Breast epithelium (tissue), 4 donors: ENCODE results near the gene WNT1. TPM values are rescaled to one million over a fixed set of nuclear protein-coding genes. Genes with fewer than 3 reads are reported as not detected.
A peak's percentile ranks its signal among the peaks of the same experiment; 100 is the strongest.

Experiments
- DNase-seq, 2 donors: peaks; one replicate each; pipeline ENCODE4 v3.0.0-alpha.2; 2019; ENCODE audit warnings: low spot score in 2 of 2
- H3K27ac ChIP-seq, 2 donors: fragments of 200-600 bp; sonication (generic) in 1 of 2; one replicate each; pipeline ENCODE4 v1.5.1; 2016 to 2019; ENCODE audit warnings: mild to moderate bottlenecking in 1 of 2
- H3K27me3 ChIP-seq, 2 donors: fragments of 200-600 bp; sonication (generic) in 1 of 2; one replicate each; pipeline versions ENCODE4 v1.5.1 to v1.6.0; 2017 to 2019; ENCODE audit warnings: control low read depth in 1 of 2, mild to moderate bottlenecking in 1 of 2
- H3K36me3 ChIP-seq: fragments of 200-600 bp; one replicate; pipeline ENCODE4 v1.5.1; 2019
- H3K4me1 ChIP-seq, 2 donors: fragments of 200-600 bp; sonication (generic); one replicate each; pipeline ENCODE4 v1.5.1; 2016 to 2019; ENCODE audit warnings: control low read depth in 1 of 2
- H3K4me3 ChIP-seq, 3 donors: fragments of 200-600 bp; sonication (generic); 1 replicate in 2 of 3; 2 replicates in 1 of 3; pipeline ENCODE4 v1.5.1; 2016 to 2019; ENCODE audit warnings: mild to moderate bottlenecking in 3 of 3, moderate library complexity in 2 of 3
- H3K9me3 ChIP-seq, 2 donors: fragments of 200-600 bp; sonication (generic) in 1 of 2; one replicate each; pipeline ENCODE4 v1.5.1; 2016 to 2019; ENCODE audit warnings: control low read depth in 1 of 2
- POLR2A ChIP-seq: fragments of 450-650 bp; IDR thresholded peaks from one replicate; pipeline ENCODE4 v1.6.1; 2016; ENCODE audit warnings: antibody characterized with exemption, mild to moderate bottlenecking, moderate library complexity
- POLR2AphosphoS5 ChIP-seq, 3 donors: sonication (generic); formaldehyde crosslinking; IDR thresholded peaks; one replicate each; pipeline ENCODE4 v1.6.1; 2017; ENCODE audit warnings: antibody characterized with exemption in 3 of 3
- intact Hi-C: fragments of 100-400 bp; cut with DNase I; formaldehyde crosslinking; loops from one replicate; pipeline ENCODE4 v1.15.1; 2023; ENCODE audit warnings: low total_unique reads
- total RNA-seq, 3 donors: library from RNA; depleted of rRNA; stranded (reverse); fragments of >200 nt; gene quantifications; one replicate each; pipeline ENCODE4 v1.1.0, GENCODE V29; 2016
- TF ChIP-seq, protein P1 (sequence below), 3 donors: fragments of 450-650 bp; IDR thresholded peaks; one replicate each; pipeline ENCODE4 v1.5.1; 2016 to 2017; ENCODE audit warnings: antibody characterized with exemption in 3 of 3, mild to moderate bottlenecking in 3 of 3, moderate library complexity in 3 of 3

Gene WNT1
- total RNA-seq, result not detected

DNA sequence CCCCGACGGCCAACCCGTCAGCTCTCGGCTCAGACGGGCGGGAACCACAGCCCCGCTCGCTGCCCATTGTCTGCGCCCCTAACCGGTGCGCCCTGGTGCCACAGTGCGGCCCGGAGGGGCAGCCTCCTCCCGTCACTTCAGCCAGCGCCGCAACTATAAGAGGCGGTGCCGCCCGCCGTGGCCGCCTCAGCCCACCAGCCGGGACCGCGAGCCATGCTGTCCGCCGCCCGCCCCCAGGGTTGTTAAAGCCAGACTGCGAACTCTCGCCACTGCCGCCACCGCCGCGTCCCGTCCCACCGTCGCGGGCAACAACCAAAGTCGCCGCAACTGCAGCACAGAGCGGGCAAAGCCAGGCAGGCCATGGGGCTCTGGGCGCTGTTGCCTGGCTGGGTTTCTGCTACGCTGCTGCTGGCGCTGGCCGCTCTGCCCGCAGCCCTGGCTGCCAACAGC is at the start of gene WNT1:
WNT1 (plus strand) TSS at position 32 of the 450 bp plus-strand sequence; CDS start at position 361, 329 bp downstream.
- DNase-seq, result no peak
- TF ChIP-seq POLR2A (no peak), POLR2AphosphoS5 (IDR thresholded peaks at IDR 0.05) (no peak)
- TF ChIP-seq, protein P1, sequence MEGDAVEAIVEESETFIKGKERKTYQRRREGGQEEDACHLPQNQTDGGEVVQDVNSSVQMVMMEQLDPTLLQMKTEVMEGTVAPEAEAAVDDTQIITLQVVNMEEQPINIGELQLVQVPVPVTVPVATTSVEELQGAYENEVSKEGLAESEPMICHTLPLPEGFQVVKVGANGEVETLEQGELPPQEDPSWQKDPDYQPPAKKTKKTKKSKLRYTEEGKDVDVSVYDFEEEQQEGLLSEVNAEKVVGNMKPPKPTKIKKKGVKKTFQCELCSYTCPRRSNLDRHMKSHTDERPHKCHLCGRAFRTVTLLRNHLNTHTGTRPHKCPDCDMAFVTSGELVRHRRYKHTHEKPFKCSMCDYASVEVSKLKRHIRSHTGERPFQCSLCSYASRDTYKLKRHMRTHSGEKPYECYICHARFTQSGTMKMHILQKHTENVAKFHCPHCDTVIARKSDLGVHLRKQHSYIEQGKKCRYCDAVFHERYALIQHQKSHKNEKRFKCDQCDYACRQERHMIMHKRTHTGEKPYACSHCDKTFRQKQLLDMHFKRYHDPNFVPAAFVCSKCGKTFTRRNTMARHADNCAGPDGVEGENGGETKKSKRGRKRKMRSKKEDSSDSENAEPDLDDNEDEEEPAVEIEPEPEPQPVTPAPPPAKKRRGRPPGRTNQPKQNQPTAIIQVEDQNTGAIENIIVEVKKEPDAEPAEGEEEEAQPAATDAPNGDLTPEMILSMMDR (IDR thresholded peaks at IDR 0.05), result no peak
- Histone ChIP-seq H3K9me3 (no peaks in the 10 kb centered on the region), H3K4me1 (peaks cover 18 to 32% of the 10 kb centered on the region in 2 donors), H3K27me3 (peaks cover 3 to 66% of the 10 kb centered on the region in 2 donors), H3K36me3 (no peaks in the 10 kb centered on the region), H3K4me3 (peak within 1 kb of the TSS; percentile 36 to 66 (median 42)), H3K27ac (no peak within 1 kb of the TSS)
- intact Hi-C loops, result no loop called here

DNA sequence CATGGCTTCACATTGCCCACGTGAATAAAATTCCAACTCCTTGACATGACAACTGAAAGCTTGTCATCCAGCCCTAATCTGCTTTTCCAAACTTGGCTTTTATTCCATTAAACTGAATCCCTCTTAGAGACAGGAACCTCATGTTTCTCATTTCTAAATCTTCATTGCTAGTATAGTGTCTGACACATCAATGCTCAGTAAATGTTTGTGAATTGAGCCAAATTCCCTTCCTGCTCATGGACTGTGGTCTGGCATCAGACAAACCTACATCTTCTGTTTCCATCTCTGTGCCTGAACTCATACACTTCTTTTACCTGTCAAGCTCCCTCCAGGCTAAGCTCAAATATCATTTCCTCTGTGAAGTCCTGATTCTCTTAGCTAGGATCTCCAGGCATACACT is 48.6 kb upstream of the WNT1 start:
- Histone ChIP-seq H3K4me3 (no peak overlapping the region), H3K9me3 (no peaks in the 10 kb centered on the region), H3K27me3 (no peaks in the 10 kb centered on the region), H3K27ac (no peak overlapping the region), H3K36me3 (no peaks in the 10 kb centered on the region), H3K4me1 (no peaks in the 10 kb centered on the region)
- no peak for TF ChIP-seq POLR2AphosphoS5 (IDR thresholded peaks at IDR 0.05)
- TF ChIP-seq POLR2A, result no peak
- TF ChIP-seq, protein P1 (IDR thresholded peaks at IDR 0.05), result no peak
- DNase-seq, result no peak
- intact Hi-C loops, result no loop called here

DNA sequence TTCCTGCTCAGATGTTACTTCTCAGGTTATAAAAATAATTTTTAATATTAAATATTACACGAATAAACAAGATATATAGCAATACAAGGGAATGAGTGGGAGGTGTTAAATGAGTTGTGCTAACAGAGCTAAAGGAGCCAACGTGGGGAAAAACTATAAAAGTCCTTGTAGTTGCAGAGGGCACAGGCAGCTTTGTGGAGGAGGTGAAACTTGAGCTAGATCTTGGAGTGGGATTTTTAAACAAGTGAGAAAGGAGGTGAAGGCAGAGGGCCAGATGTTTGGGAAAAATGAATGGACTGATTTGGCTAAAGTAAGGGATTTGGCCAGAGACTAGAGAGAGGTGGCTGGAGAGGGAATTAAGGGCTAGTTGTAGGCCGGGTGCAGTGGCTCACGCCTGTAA is 47.6 kb upstream of the WNT1 start:
- Histone ChIP-seq H3K36me3 (no peaks in the 10 kb centered on the region), H3K9me3 (no peaks in the 10 kb centered on the region), H3K4me1 (no peaks in the 10 kb centered on the region), H3K4me3 (no peak overlapping the region), H3K27me3 (no peaks in the 10 kb centered on the region), H3K27ac (no peak overlapping the region)
- TF ChIP-seq POLR2A (no peak), POLR2AphosphoS5 (IDR thresholded peaks at IDR 0.05) (no peak)
- TF ChIP-seq, protein P1 (IDR thresholded peaks at IDR 0.05), result no peak
- DNase-seq, result no peak
- intact Hi-C loops, result no loop called here

DNA sequence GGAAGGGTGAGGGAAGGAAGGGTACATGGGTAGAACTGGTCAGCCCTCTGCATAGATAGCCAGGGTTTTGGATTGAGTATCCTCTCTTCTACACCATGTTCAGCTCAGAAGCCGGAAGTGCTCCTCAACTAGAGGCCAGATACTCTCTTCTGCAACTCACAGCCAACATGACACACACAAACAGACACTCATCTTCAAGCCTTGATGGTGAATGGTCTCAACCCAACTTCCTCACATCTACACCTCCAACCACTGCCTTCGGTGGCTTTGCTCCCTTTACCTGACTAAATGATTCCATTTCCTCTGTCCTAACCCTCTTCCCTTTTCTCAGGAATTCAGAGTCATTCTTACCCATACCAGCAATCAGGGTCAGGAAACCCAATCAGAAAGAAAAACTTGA is 45.2 kb upstream of the WNT1 start:
- Histone ChIP-seq H3K4me3 (no peak overlapping the region), H3K27me3 (no peaks in the 10 kb centered on the region), H3K27ac (peak overlapping the region in 1 of 2 donors; percentile 12), H3K36me3 (no peaks in the 10 kb centered on the region), H3K9me3 (no peaks in the 10 kb centered on the region), H3K4me1 (no peaks in the 10 kb centered on the region)
- intact Hi-C loops, result no loop called here
- no peak for DNase-seq
- TF ChIP-seq, protein P1 (IDR thresholded peaks at IDR 0.05), result no peak
- no peak for TF ChIP-seq POLR2A
- no peak for TF ChIP-seq POLR2AphosphoS5 (IDR thresholded peaks at IDR 0.05)

DNA sequence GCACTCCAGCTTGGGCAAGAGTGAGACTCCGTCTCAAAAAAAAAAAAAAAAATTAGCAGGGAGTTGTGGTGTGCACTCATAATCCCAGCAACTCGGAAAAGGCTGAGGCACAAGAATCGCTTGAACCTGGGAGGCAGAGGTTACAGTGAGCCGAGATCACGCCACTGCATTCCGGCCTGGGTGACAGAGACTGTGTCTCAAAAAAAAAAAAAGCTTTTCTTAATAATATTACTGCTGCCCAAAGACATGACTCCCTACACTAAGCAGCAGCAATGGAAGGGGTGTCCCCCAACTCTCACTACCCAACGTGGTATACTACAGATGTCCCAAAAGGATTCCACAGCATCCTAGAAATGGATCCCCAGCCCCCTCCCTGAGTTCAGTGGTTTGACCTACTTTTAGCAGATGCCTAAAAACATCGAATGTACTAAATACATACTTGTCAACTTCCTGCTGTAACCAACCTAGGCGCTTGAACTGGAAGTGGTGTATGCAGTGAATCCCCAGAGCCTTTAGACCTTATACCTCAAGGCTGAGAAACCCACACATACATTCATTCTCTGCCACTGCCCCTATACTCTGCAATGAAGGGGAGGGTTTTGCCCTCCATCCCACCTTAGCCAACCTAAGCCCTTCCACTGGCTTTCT is 44.3 kb upstream of the WNT1 start:
- DNase-seq, result no peak
- H3K27me3 ChIP-seq, result no peaks in the 10 kb centered on the region
- no peaks in the 10 kb centered on the region for H3K36me3 ChIP-seq
- no peaks in the 10 kb centered on the region for H3K4me1 ChIP-seq
- no peak overlapping the region for H3K4me3 ChIP-seq
- TF ChIP-seq POLR2AphosphoS5 (IDR thresholded peaks at IDR 0.05) (no peak), POLR2A (no peak)
- TF ChIP-seq, protein P1 (IDR thresholded peaks at IDR 0.05), result no peak
- no peaks in the 10 kb centered on the region for H3K9me3 ChIP-seq
- H3K27ac ChIP-seq, result no peak overlapping the region
- intact Hi-C loops, result no loop called here
